Measurements from ENCODE around the gene PITX1.

PITX1 gene

DNA sequence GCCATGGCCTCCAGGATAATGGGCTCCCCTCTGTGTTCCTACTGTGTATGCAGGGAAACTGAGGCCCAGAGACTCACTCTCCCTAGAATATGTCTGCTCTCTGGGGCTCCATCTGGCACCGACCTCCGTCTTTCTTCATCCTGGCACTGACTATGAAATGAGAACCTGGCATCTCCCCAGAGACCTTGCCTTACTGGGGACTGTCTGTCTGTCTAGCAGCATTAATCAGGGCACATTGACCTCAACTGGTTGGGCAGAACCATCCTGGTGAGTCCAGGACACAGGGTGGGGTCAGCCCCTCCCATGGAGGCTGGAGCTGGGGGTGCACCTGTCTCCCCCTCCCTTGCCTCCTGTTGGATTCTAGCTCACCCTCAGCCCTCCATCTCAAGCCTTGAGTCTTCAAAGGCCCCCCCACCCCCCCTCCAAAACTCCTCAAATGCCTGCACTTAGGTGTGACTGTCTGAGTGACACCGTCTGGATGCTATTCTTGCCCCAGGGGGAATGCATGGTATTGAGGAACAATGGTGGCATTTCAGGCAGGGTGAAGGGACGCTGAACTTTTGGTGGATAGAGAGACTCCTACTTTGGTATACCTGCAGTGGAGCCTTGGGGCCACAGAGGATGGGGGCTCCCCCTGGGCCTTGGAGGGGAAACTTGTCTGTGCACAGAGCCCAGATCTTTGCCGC, 12.8 kb upstream of the PITX1 start:
- TF ChIP-seq CTCF (IDR thresholded peaks at IDR 0.05; ENCODE audit: low read length): no peak
- no peak for TF ChIP-seq EZH2 (IDR thresholded peaks at IDR 0.05; ENCODE audit: borderline replicate concordance, low read length)
- Histone ChIP-seq H3K79me2 (ENCODE audit: insufficient read depth, low read length) (no peaks in the 10 kb centered on the region), H3K4me1 (ENCODE audit: insufficient read depth, low read length, severe bottlenecking) (peaks cover 45% of the 10 kb centered on the region), H3K9me3 (ENCODE audit: low read length) (no peaks in the 10 kb centered on the region), H3K4me3 (ENCODE audit: low read depth, low read length, poor library complexity, severe bottlenecking) (no peak overlapping the region), H3F3A (ENCODE audit: insufficient read depth, low read length) (no peaks in the 10 kb centered on the region), H3K4me2 (ENCODE audit: low read length) (no peak overlapping the region; the same call in 1 of the 2 replicates), H3K27ac (ENCODE audit: low read depth, low read length, poor library complexity, severe bottlenecking) (peak overlapping the region; percentile 45), H2AFZ (ENCODE audit: low read length) (no peak overlapping the region), H3K27me3 (ENCODE audit: insufficient read depth, low read length) (no peaks in the 10 kb centered on the region), H3K9ac (ENCODE audit: low read length) (no peak overlapping the region), H4K20me1 (ENCODE audit: insufficient read depth, low read length) (no peaks in the 10 kb centered on the region), H3K36me3 (ENCODE audit: insufficient read depth, low read length) (no peaks in the 10 kb centered on the region), H3K9me2 (ENCODE audit: low read depth, low read length) (no peaks in the 10 kb centered on the region)

- no peaks in the 10 kb centered on the region for H3K9me2 ChIP-seq (ENCODE audit: low read depth, low read length)
- H3K9me3 ChIP-seq (ENCODE audit: low read length): no peaks in the 10 kb centered on the region
- no peak overlapping the region for H3K4me2 ChIP-seq (ENCODE audit: low read length)
- peak overlapping the region; percentile 45 for H3K27ac ChIP-seq (ENCODE audit: low read depth, low read length, poor library complexity, severe bottlenecking)
- no peaks in the 10 kb centered on the region; the same call in 1 of the 2 replicates for H3K36me3 ChIP-seq (ENCODE audit: insufficient read depth, low read length)
- H2AFZ ChIP-seq (ENCODE audit: low read length): no peak overlapping the region
- no peaks in the 10 kb centered on the region for H3K27me3 ChIP-seq (ENCODE audit: insufficient read depth, low read length)
- H3K4me1 ChIP-seq (ENCODE audit: insufficient read depth, low read length, severe bottlenecking): peaks cover 43% of the 10 kb centered on the region
- no peaks in the 10 kb centered on the region for H3F3A ChIP-seq (ENCODE audit: insufficient read depth, low read length)
- no peaks in the 10 kb centered on the region for H3K79me2 ChIP-seq (ENCODE audit: insufficient read depth, low read length)
- no peak for TF ChIP-seq EZH2 (IDR thresholded peaks at IDR 0.05; ENCODE audit: borderline replicate concordance, low read length)
- no peak for TF ChIP-seq CTCF (IDR thresholded peaks at IDR 0.05; ENCODE audit: low read length)
- H3K9ac ChIP-seq (ENCODE audit: low read length): no peak overlapping the region; the same call in 1 of the 2 replicates
- no peak overlapping the region for H3K4me3 ChIP-seq (ENCODE audit: low read depth, low read length, poor library complexity, severe bottlenecking)
- H4K20me1 ChIP-seq (ENCODE audit: insufficient read depth, low read length): no peaks in the 10 kb centered on the region
These were observed 11.5 kb upstream of the PITX1 start for GRCh38 chr5:135045488-135045887.

GRCh38 chr5:135042595-135042994, 8.6 kb upstream of the PITX1 start:
- Histone ChIP-seq H3K36me3 (ENCODE audit: insufficient read depth, low read length) (no peaks in the 10 kb centered on the region; the same call in 1 of the 2 replicates), H3K9ac (ENCODE audit: low read length) (no peak overlapping the region), H3K79me2 (ENCODE audit: insufficient read depth, low read length) (no peaks in the 10 kb centered on the region), H3K9me2 (ENCODE audit: low read depth, low read length) (no peaks in the 10 kb centered on the region), H2AFZ (ENCODE audit: low read length) (no peak overlapping the region), H4K20me1 (ENCODE audit: insufficient read depth, low read length) (no peaks in the 10 kb centered on the region), H3K9me3 (ENCODE audit: low read length) (no peaks in the 10 kb centered on the region), H3K4me1 (ENCODE audit: insufficient read depth, low read length, severe bottlenecking) (peaks cover 36% of the 10 kb centered on the region), H3K27me3 (ENCODE audit: insufficient read depth, low read length) (no peaks in the 10 kb centered on the region; the same call in 1 of the 2 replicates), H3K4me3 (ENCODE audit: low read depth, low read length, poor library complexity, severe bottlenecking) (no peak overlapping the region), H3K27ac (ENCODE audit: low read depth, low read length, poor library complexity, severe bottlenecking) (no peak overlapping the region), H3F3A (ENCODE audit: insufficient read depth, low read length) (no peaks in the 10 kb centered on the region), H3K4me2 (ENCODE audit: low read length) (no peak overlapping the region)
- TF ChIP-seq EZH2 (IDR thresholded peaks at IDR 0.05; ENCODE audit: borderline replicate concordance, low read length): no peak
- no peak for TF ChIP-seq CTCF (IDR thresholded peaks at IDR 0.05; ENCODE audit: low read length)
